Left cardiac atrium (tissue), 4 donors: ENCODE measurements around the gene STXBP5. TPM values are rescaled to one million over a fixed set of nuclear protein-coding genes. Genes with fewer than 3 reads are reported as not detected.

ENCODE experiments used
- ATAC-seq, 2 donors: fragments of 200-7000 bp; cut with Tn5 transposase; one replicate each; pipeline ENCODE4 v1.9.1; 2020; ENCODE audit warnings: mild to moderate bottlenecking in 2 of 2, moderate library complexity in 2 of 2
- DNase-seq: peaks from one replicate; pipeline ENCODE4 v3.0.0-alpha.2; 2020
- intact Hi-C, 2 donors: fragments of 100-400 bp; cut with DNase I; formaldehyde crosslinking; loops; one replicate each; pipeline versions ENCODE4 v1.14.1 to v1.15.1; 2022 to 2023
- long read RNA-seq: library from polyadenylated mRNA; unstranded; transcript quantifications from one replicate; pipeline ENCODE4 v2.0.0, GENCODE V29; 2021
- total RNA-seq, 2 donors: library from RNA; stranded (reverse); fragmentation: NEBNext Ultra II Directional; extraction: Animal tissue kit (Norgen Biotek cat#: 25700); gene quantifications; one replicate each; pipeline ENCODE4 v1.2.1, GENCODE V29; 2021
- donor health status: DM: no; HTN: yes; CAD: no.
- donor health status: DM: no; HTN: yes; CAD: no; lungs with severe emphysema.
- donor health status: DM: yes; HTN: yes; CAD: no.
- donor health status: Dilated cardiomyopathy.

STXBP5 gene
- 10 to 100 TPM; 10.6 to 13.0 TPM for total RNA-seq
- long read RNA-seq, partial matches to known transcripts = 2 of 2 reads
- long read RNA-seq, other reads (novel, unspliced or antisense) = 0 of 2 reads

DNA sequence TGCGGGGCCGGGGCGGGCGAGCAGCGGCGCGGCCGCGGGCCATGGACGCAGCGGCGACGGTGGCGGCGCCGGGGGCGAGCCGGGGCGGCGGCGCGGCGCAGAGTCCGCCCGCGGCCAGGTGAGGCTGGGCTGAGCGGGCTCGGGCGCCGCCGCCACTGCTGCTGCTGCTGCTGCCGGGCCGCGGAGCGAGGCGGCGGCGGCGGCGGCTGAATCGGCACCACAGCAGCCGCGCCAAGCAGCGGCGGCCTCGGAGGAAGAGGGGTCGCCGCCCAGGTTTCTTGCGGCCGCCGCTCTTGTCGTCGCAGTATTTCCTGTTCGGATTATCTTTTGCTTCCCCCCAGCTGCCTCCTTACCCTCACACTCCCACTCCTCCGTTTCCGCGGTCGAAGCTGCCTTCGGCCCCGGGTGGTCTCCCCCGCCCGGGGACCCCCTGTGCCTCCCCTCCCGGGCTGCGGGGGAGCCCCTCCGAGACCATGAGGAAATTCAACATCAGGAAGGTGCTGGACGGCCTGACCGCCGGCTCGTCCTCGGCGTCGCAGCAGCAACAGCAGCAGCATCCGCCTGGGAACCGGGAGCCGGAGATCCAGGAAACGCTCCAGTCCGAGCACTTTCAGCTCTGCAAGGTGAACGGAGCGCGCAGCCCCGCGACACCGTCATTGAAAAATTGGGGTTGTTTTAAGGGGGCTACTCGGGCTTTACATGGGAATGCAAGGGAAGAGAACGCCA, at the start of gene STXBP5:
Gene STXBP5 (plus strand): TSS at position 358 of the 726 bp plus-strand sequence. CDS start 116 bp downstream, at position 474.
- intact Hi-C loops = no loop called here
- DNase-seq (peak; percentile 61), ATAC-seq (peak; percentile 8 to 9)

- ATAC-seq (no peak), DNase-seq (no peak)
- intact Hi-C loops = no loop called here
Measured at GRCh38 chr6:147154454-147154853, 49.8 kb upstream of the STXBP5 start.

DNA sequence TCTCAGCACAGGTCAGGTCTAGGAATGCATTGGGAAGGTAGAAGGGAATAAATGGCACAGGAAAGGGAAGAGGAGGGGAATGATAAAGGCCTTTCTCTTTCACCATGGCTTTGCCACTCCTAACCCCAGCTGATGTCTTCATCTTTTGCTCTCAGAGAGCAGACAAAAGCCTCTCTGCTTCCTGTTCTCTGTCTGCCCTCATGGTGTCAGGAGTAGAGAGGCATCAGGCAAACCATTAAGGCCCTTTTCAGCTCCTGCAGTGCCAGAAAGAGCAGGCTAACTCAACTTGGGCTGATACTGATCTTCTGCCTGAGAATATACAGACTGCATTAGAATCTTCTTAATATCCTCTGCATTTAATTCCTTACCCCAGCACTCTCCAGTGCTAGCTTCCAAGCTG, 48.0 kb upstream of the STXBP5 start:
- ATAC-seq = no peak
- DNase-seq = no peak
- intact Hi-C loops = no loop called here

- intact Hi-C loops = no loop called here
Measured at GRCh38 chr6:147156799-147157382, 47.3 kb upstream of the STXBP5 start.

DNA sequence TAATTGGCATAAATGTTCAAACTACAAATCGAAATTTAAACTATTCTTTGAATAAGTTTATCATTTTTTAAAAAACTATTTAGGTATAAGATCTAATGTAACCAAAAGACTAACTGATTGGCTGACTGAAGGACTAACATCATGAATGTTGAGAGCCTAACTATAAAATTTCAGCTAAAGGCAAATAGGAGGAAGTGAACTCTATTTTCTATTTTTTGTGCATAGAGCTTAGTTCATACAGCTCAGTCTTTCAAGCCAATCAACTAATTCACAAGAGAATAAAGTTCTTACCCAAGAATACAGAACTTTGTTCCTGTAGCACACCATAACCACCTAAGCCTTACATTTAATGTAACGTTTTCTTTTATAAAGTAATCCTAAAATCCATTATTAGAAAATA, 46.3 kb upstream of the STXBP5 start:
- DNase-seq (no peak), ATAC-seq (no peak)

More at GRCh38 chr6:147156799-147157382, 47.3 kb upstream of the STXBP5 start:
- DNase-seq = no peak
- ATAC-seq = no peak

GRCh38 chr6:147158881-147159280, 45.3 kb upstream of the STXBP5 start:
- DNase-seq = no peak
- intact Hi-C loops = no loop called here
- ATAC-seq = no peak

More for the DNA sequence above, 46.3 kb upstream of the STXBP5 start:
- intact Hi-C loops = no loop called here

DNA sequence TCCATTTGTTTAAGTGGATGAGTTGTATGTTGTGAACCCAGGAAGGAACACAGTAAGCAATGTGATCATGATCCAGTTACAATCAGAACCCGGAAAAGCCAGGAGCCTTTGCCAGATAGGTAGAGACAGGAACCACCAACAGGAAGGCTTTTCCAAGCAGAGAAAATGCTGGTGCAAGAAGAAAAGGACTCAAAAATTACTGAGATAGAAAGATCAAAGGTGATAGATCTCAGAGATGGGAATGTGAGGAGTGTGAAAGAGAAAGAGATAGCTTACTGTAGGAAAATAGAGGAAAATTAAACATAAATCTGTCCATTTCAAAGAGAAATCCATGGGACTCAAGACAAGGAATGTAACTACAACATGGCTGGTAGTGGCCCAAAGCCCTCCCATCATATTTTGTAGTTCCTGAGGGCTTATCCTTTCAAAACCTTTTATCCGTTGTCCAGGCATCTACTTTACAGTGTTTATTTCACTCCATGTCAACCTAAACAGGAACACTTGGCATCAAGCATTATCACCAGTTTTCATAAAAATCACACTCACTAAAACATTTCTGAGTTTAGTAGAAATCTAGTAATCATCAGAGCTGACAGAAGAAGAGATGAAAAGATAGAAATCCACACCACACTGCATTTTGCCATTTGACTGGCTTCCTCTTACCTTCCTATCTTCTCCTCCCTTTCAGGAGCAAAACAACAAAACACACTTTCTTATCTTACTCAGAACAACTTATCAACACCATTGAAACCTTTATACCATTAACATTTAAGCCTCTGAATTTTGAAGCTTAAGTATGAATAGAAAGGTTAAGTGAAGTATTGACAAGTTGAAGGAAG, 44.5 kb upstream of the STXBP5 start:
- DNase-seq = no peak
- ATAC-seq = no peak
- intact Hi-C loops = no loop called here

GRCh38 chr6:147160593-147160992, 43.6 kb upstream of the STXBP5 start:
- intact Hi-C loops = no loop called here
- no peak for ATAC-seq
- DNase-seq = no peak

GRCh38 chr6:147161253-147161973, 42.8 kb upstream of the STXBP5 start:
- intact Hi-C loops = no loop called here
- DNase-seq (no peak), ATAC-seq (no peak)

- intact Hi-C loops = no loop called here
- DNase-seq (no peak), ATAC-seq (no peak)
Measured at GRCh38 chr6:147161974-147162495, 42.2 kb upstream of the STXBP5 start.

DNA sequence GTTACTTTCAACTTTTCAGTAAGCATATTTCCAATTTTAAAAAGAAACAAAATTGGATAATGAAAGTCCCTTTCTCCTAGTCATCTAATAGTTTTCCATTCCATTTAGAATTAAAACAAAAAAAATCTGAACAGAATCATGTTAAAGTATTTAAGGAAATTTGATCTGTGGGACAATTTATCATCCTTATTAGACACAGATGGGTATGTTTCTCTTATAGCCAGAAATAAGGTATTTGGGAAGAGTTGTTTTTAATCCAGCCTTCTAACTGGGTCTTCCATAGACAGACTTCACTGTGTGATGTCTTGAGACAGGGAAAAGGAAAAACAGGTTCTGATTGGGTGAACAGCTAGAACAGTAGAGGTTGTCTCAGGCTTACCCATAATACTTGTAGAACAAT, 39.5 kb upstream of the STXBP5 start:
- intact Hi-C loops = no loop called here
- ATAC-seq (no peak), DNase-seq (no peak)

DNA sequence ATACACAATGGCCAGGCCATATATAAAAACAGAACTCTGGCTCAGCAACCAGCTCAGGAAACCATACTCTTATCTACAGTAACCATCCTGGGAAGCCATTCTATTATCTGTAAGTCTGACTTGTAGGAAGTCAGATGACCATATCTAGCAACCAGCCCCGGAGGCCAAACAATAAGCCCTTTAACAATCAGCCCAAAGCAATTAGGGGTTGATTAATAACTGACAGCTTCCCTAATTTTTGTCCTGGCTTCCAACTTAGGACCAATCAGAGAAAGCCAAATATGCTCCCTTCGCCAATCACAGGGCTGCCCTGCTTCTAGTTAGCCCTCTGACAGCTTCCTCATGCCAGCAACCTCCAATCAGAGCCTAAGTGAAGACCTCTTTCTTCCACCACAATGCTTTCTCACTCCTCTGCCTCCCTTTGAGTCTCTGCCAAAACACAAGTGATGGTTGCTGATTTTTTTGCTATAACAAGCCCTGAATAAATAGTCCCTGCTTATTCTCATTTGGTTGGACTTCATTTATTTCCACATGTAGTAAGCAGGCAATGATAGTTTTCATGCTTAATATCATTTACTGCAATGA, 37.8 kb upstream of the STXBP5 start:
- intact Hi-C loops = no loop called here
- ATAC-seq = no peak

GRCh38 chr6:147166992-147167391, 37.2 kb upstream of the STXBP5 start:
- no peak for ATAC-seq
- intact Hi-C loops = no loop called here
- DNase-seq = no peak

More for the DNA sequence above, 37.8 kb upstream of the STXBP5 start:
- DNase-seq = no peak

DNA sequence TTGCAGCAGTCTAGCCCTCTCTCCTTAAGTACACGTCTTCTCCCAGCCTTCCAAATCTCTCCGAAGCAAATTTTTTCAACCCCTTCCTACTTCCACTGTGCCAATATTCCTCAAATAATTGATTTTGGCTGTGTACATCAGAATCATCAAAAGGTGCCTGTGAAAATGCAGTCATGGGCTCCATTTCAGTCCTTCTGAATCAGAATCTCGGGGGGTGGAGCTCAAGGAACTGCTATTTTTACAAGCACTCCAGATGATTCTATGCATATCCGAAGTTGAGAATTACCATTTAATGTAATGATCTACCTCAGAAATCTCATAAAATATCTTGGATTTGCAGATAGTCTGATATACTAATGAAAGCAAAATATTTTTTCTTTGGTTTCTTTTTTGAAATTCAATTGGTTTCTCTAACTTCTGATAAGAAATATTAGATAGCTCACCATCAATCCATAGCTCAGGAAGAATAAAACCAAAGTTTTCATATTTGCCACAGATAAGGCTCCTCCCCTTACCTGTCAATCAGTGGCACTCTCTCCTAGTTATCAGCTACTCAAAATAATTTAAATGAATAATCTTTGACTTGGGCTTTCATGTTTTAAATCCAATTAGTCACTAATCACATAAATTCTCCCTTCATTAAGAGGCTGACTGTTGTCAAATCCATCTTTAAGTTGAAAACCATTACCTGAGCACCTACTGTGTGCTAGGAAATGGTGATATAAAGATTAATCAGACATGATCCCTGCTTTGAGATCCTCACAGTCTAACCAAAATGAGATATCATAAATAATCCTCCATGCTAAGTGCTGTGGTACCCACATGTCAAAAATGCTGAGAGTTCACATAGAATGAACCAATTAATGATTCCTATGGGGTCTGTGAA, 36.4 kb upstream of the STXBP5 start:
- DNase-seq = no peak
- ATAC-seq = no peak
- intact Hi-C loops = no loop called here

DNA sequence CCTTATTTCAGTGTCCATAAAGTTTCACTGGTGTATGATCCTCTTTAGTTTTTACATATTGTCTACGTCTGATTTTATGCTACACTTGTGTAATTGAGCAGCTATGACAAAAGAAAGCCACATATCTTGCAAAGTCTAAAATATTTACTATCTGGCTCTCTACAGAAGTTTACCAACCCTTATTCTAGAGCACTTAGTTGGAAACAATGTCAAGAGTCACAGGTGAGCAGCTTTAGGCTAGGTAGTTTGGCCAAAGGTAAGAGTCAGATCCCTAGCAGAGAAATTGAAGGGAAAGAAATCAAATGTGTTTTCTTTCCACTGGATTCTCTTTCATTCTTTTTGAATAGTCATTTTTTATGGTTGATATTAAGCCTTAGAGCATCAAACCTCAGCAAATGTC, 34.7 kb upstream of the STXBP5 start:
- intact Hi-C loops = no loop called here
- DNase-seq = no peak
- no peak for ATAC-seq

DNA sequence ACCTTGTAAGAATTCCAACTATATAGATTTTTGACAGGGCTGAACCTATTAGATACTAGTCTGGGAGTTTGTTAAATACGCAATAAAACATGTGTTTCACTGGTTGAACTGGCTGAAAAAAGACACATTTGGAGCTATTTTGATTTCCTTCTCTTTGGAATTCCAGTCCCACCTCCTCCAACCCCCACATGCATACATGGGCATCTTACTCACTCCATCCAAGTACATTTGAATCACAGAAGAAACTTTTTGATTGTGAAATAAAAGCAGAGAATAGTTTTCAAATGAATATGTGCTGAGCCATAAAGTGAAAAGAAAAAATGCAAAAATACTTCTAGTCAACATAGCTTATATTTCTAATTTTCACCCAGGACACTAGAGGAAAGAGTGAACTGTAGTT, 33.9 kb upstream of the STXBP5 start:
- intact Hi-C loops = no loop called here
- peak in 1 of 2 donors; percentile 87 for ATAC-seq
- DNase-seq = no peak

DNA sequence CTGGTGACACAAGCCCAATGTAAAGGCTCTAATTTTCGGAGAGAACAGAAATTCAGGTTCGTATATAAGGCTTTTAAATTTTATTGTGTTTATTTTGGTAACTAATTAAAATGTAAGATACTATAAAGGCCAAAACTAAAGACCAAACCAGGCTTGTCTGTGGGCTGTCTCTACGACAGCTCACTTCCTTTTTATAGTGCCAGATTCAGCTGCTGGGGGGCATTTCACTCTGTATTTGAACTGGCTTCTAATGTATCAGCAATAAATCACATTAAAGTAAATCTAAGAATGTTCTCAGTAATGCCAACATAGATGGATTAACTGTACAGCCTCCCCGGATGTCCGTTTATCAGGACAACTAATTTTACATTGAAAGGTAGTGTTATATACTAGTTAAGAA, 31.1 kb upstream of the STXBP5 start:
- DNase-seq (no peak), ATAC-seq (no peak)
- intact Hi-C loops = no loop called here
